H9 (cell line): ENCODE data around the gene NIT2. TPM values are rescaled to one million over a fixed set of nuclear protein-coding genes. Genes with fewer than 3 reads are reported as not detected.

ENCODE experiments used
- DNase-seq: peaks from one replicate; pipeline ENCODE4 v3.0.0-alpha.2; 2017
- H2AFZ ChIP-seq: one replicate; pipeline ENCODE4 v1.6.1; 2013; ENCODE audit warnings: mild to moderate bottlenecking, low read length, control low read depth, moderate library complexity
- H2AK5ac ChIP-seq: 2 replicates; pipeline ENCODE4 v1.6.1; 2013; ENCODE audit warnings: low read length, control low read depth, mixed read lengths; ENCODE audit not compliant: insufficient read length
- H2BK120ac ChIP-seq: one replicate; pipeline ENCODE4 v1.6.1; 2013; ENCODE audit warnings: low read depth, mild to moderate bottlenecking, low read length, control low read depth, inconsistent platforms; ENCODE audit not compliant: poor library complexity, severe bottlenecking
- H2BK12ac ChIP-seq: 2 replicates; pipeline ENCODE4 v1.6.1; 2013; ENCODE audit warnings: low read length, control low read depth, mixed read lengths, low read depth; ENCODE audit not compliant: insufficient read length
- H2BK15ac ChIP-seq: 2 replicates; pipeline ENCODE4 v1.6.1; 2013; ENCODE audit warnings: low read depth, low read length, control low read depth
- H2BK20ac ChIP-seq: one replicate; pipeline ENCODE4 v1.6.1; 2013; ENCODE audit warnings: low read depth, mild to moderate bottlenecking, low read length, control low read depth, inconsistent platforms; ENCODE audit not compliant: poor library complexity, severe bottlenecking
- H2BK5ac ChIP-seq: 2 replicates; pipeline ENCODE4 v1.6.1; 2013; ENCODE audit warnings: low read length, control low read depth, mixed read lengths; ENCODE audit not compliant: insufficient read length
- H3K14ac ChIP-seq: 2 replicates; pipeline ENCODE4 v1.6.1; 2013; ENCODE audit warnings: low read length, control low read depth; ENCODE audit not compliant: insufficient read depth
- H3K18ac ChIP-seq: 2 replicates; pipeline ENCODE4 v1.6.1; 2013; ENCODE audit warnings: low read depth, mild to moderate bottlenecking, mixed read lengths, low read length, control low read depth; ENCODE audit not compliant: insufficient read length
- H3K23ac ChIP-seq: 2 replicates; pipeline ENCODE4 v1.6.1; 2013; ENCODE audit warnings: low read length, control low read depth, mixed read lengths, low read depth; ENCODE audit not compliant: insufficient read length
- H3K23me2 ChIP-seq: 2 replicates; pipeline ENCODE4 v1.6.1; 2013; ENCODE audit warnings: low read depth, mild to moderate bottlenecking, mixed read lengths, low read length, control low read depth; ENCODE audit not compliant: insufficient read length, poor library complexity, severe bottlenecking
- H3K27ac ChIP-seq: 2 replicates; pipeline ENCODE4 v1.5.1; 2013; ENCODE audit warnings: low read length, control low read depth, mixed read lengths, low read depth; ENCODE audit not compliant: insufficient read length
- H3K27me3 ChIP-seq: 2 replicates; pipeline ENCODE4 v1.6.1; 2013; ENCODE audit warnings: low read length, control low read depth, inconsistent platforms; ENCODE audit not compliant: insufficient read depth
- H3K4ac ChIP-seq: 2 replicates; pipeline ENCODE4 v1.6.1; 2013; ENCODE audit warnings: low read depth, mild to moderate bottlenecking, control low read depth, inconsistent platforms, low read length, moderate library complexity
- H3K4me1 ChIP-seq: 2 replicates; pipeline ENCODE4 v1.6.1; 2013; ENCODE audit warnings: low read length, control low read depth, inconsistent platforms; ENCODE audit not compliant: insufficient read depth
- H3K4me2 ChIP-seq: 2 replicates; pipeline ENCODE4 v1.6.1; 2013; ENCODE audit warnings: low read length, control low read depth, mixed read lengths; ENCODE audit not compliant: insufficient read length, insufficient read depth
- H3K56ac ChIP-seq: 2 replicates; pipeline ENCODE4 v1.6.1; 2013; ENCODE audit warnings: low read depth, mild to moderate bottlenecking, mixed read lengths, low read length, control low read depth; ENCODE audit not compliant: insufficient read length
- H3K79me1 ChIP-seq: 2 replicates; pipeline ENCODE4 v1.6.1; 2013; ENCODE audit warnings: low read depth, mild to moderate bottlenecking, moderate library complexity, low read length, control low read depth, inconsistent platforms; ENCODE audit not compliant: insufficient read depth, poor library complexity, severe bottlenecking
- H3K79me2 ChIP-seq: 2 replicates; pipeline ENCODE4 v1.6.1; 2013; ENCODE audit warnings: low read length, control low read depth, inconsistent platforms; ENCODE audit not compliant: insufficient read depth
- H3K9ac ChIP-seq: 2 replicates; pipeline ENCODE4 v1.6.1; 2013; ENCODE audit warnings: low read length, control low read depth, mixed read lengths; ENCODE audit not compliant: insufficient read length; ENCODE audit errors: extremely low read depth
- H3K9me3 ChIP-seq: one replicate; pipeline ENCODE4 v1.6.1; 2013; ENCODE audit warnings: low read depth, low read length, inconsistent platforms; ENCODE audit not compliant: control insufficient read depth
- H3T11ph ChIP-seq: one replicate; pipeline ENCODE4 v1.6.1; 2013; ENCODE audit warnings: mild to moderate bottlenecking, low read length, control low read depth, inconsistent platforms
- H4K20me1 ChIP-seq: one replicate; pipeline ENCODE4 v1.6.1; 2013; ENCODE audit not compliant: control insufficient read depth, insufficient read length, insufficient read depth
- H4K5ac ChIP-seq: 2 replicates; pipeline ENCODE4 v1.6.1; 2013; ENCODE audit warnings: low read depth, mild to moderate bottlenecking, mixed read lengths, low read length, control low read depth; ENCODE audit not compliant: insufficient read length
- H4K8ac ChIP-seq: replicated peaks from 2 replicates; pipeline ENCODE4 v1.6.1; 2013; ENCODE audit warnings: low read length, control low read depth, mixed read lengths, low read depth; ENCODE audit not compliant: insufficient read length
- H4K91ac ChIP-seq: 2 replicates; pipeline ENCODE4 v1.6.1; 2013; ENCODE audit warnings: low read depth, mild to moderate bottlenecking, moderate library complexity, mixed read lengths, low read length, control low read depth; ENCODE audit not compliant: insufficient read length
- H3K27ac Mint-ChIP-seq, 3 experiments: 2 replicates in 2 of 3; 3 replicates in 1 of 3; pipeline ENCODE4 v1.8.0; 2020 to 2021; ENCODE audit warnings: mixed read lengths in 3 of 3, mild to moderate bottlenecking in 1 of 3, moderate library complexity in 1 of 3
- H3K27me3 Mint-ChIP-seq: 2 replicates; pipeline ENCODE4 v1.8.0; 2021; ENCODE audit warnings: low read depth, mild to moderate bottlenecking, moderate library complexity, mixed read lengths
- H3K36me3 Mint-ChIP-seq, 3 experiments: 2 replicates in 2 of 3; 3 replicates in 1 of 3; pipeline ENCODE4 v1.8.0; 2020 to 2021; ENCODE audit warnings: low read depth in 3 of 3, mixed read lengths in 3 of 3; ENCODE audit not compliant: insufficient read depth in 1 of 3
- H3K4me1 Mint-ChIP-seq, 2 experiments: 2 replicates each; pipeline ENCODE4 v1.8.0; 2020; ENCODE audit warnings: mixed read lengths in 2 of 2
- H3K4me3 Mint-ChIP-seq, 2 experiments: 2 replicates in 1 of 2; 3 replicates in 1 of 2; pipeline ENCODE4 v1.8.0; 2020 to 2021; ENCODE audit warnings: mild to moderate bottlenecking in 2 of 2, mixed read lengths in 2 of 2, moderate library complexity in 1 of 2
- H3K9me3 Mint-ChIP-seq, 2 experiments: 2 replicates in 1 of 2; 3 replicates in 1 of 2; pipeline ENCODE4 v1.8.0; 2020; ENCODE audit warnings: mild to moderate bottlenecking in 2 of 2, mixed read lengths in 2 of 2, moderate library complexity in 1 of 2
- CTCF ChIP-seq: fragments of 200-600 bp; sonication (generic); conservative IDR thresholded peaks from 3 replicates; pipeline ENCODE4 v1.8.0; 2021; ENCODE audit warnings: antibody characterized with exemption, mild to moderate bottlenecking
- WGBS: extraction: QIAGEN DNeasy Blood & Tissue Kit; methylation state at CpG from one replicate; pipeline ENCODE4 v1.1.7; 2013; ENCODE audit warnings: missing lambda C conversion rate, low lambda C conversion rate, mixed read lengths; ENCODE audit not compliant: insufficient read length; ENCODE audit errors: extremely low coverage; 5-methylcytosine and 5-hydroxymethylcytosine counted together
- total RNA-seq: library from RNA; stranded (reverse); gene quantifications from 2 replicates; pipeline ENCODE4 v1.2.1, GENCODE V29; 2021

NIT2 gene
- total RNA-seq, 1 experiment from 2014 or later, result 26.6 TPM

- Histone ChIP-seq H3K14ac (no peak overlapping the region), H2BK5ac (no peak overlapping the region), H3T11ph (no peak overlapping the region), H3K23me2 (no peaks in the 10 kb centered on the region), H3K79me2 (no peaks in the 10 kb centered on the region), H4K91ac (no peak overlapping the region), H3K79me1 (no peaks in the 10 kb centered on the region), H2BK15ac (no peak overlapping the region), H2BK20ac (no peak overlapping the region), H3K27me3 (no peaks in the 10 kb centered on the region), H4K8ac (no peak overlapping the region), H3K23ac (no peak overlapping the region), H2AFZ (no peak overlapping the region), H3K4me1 (no peaks in the 10 kb centered on the region), H3K27ac (no peak overlapping the region), H2BK120ac (no peak overlapping the region), H2AK5ac (no peak overlapping the region), H3K4me2 (no peak overlapping the region), H3K56ac (no peak overlapping the region), H3K9ac (no peak overlapping the region), H3K4ac (no peak overlapping the region), H4K5ac (no peak overlapping the region), H4K20me1 (no peaks in the 10 kb centered on the region), H2BK12ac (no peak overlapping the region), H3K9me3 (no peaks in the 10 kb centered on the region), H3K18ac (no peak overlapping the region)
- no peak for TF ChIP-seq CTCF
- no peak overlapping the region for H3K4me3 Mint-ChIP-seq
- no peaks in the 10 kb centered on the region for H3K9me3 Mint-ChIP-seq
- WGBS, result no CpG with 5 or more reads among the region's 2 CpGs
- no peak for DNase-seq
- H3K27ac Mint-ChIP-seq, result no peak overlapping the region
- H3K27me3 Mint-ChIP-seq, result no peaks in the 10 kb centered on the region
- no peaks in the 10 kb centered on the region for H3K4me1 Mint-ChIP-seq
- H3K36me3 Mint-ChIP-seq, result peaks cover 0 to 21% (median 7%) of the 10 kb centered on the region in 3 experiments; a peak in 5 of 7 replicates
These were observed 16.6 kb upstream of the NIT2 start for GRCh38 chr3:100317912-100318311.
